OCI-M1 (cell line): ENCODE measurements around the gene SUSD5.
"Not testable (repeated sequence)": the region's sequence is repeated elsewhere in the genome, so short reads cannot be mapped to it uniquely, and the experiment has no call there.

Source experiments
- DNase-seq: peaks from one replicate; lab custom pipeline; 2025; lab: John Stamatoyannopoulos, UW

Gene SUSD5

GRCh38 chr3:33194303-33194702, 24.3 kb downstream of the SUSD5 start:
- peak; percentile 21 for DNase-seq

DNA sequence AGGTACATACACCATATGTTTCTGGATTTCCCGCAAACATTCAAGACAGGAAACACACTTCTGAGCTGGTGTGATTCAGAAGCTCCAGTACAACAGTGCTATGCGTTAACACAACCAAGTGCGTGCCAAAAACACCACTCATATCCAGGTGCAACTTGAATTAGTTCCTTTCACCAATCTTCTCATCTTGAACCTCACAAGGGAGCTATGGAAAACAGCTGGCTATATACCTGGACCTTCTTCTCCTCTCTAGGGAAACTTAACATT, 31.3 kb downstream of the SUSD5 start:
- no peak for DNase-seq

- no peak for DNase-seq
Observed at GRCh38 chr3:33186524-33187367, 31.9 kb downstream of the SUSD5 start.

DNA sequence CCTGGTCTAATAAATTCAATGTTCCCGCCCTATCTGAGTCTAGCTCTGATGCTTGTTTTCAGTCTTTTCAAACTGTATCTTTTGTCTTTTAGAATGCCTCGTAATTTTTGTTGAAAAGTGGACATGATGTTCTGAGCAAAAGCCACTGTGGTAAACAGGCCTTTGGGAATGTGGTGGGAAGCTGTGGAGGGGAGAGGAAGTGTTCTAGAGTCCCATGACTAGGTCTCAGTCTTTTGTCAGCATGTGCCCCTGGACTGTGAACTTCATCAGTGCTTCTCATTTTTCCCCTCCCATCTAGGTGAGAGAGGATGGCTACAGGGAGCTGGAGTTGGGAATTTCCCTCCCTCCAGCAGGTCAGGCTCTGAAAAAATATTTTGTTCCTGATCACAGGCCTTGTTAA, 33.7 kb downstream of the SUSD5 start:
- no peak for DNase-seq

- not testable (repeated sequence) for DNase-seq
Observed at GRCh38 chr3:33181641-33182040, 37.0 kb downstream of the SUSD5 start.

DNA sequence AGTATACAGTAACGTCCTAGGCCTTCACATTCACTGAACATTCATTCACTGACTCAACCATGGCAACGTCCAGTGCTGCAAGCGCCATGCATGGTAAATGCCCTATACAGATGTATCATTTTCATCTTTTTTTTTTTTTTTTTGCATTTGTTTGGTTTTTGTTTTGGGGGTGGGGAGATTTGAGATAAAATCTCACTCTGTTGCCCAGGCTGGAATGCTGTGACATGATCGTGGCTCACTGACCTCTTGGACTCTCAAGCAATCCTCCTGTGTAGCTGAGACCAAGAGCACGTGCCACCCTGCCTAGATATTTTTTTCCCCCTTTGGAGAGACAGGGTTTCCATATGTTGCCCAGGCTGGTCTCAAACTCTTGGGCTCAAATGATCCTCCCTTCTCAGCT, 37.4 kb downstream of the SUSD5 start:
- no peak for DNase-seq

DNA sequence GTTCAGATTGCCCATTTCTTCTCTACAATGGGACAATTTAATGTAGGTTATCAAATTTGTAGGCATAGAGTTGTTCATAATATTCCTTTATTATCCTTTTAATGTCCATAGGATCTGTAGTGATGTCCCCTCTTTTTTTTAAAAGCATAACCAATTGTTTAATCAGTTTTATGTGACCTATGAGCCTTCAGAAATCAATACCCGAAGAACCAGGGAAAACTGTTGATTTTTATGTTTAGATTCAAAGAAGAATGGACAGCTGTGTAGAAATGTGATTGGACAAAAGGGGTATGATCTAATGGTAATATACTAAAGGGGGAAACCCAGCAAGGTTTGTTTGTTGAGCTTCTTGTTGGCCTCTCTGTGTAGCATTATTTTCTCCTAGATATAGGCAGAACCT, 39.5 kb downstream of the SUSD5 start:
- no peak for DNase-seq

- DNase-seq, result no peak
Observed at GRCh38 chr3:33174711-33175414, 43.7 kb downstream of the SUSD5 start.

GRCh38 chr3:33174095-33174494, 44.5 kb downstream of the SUSD5 start:
- DNase-seq, result no peak

GRCh38 chr3:33173672-33174071, 44.9 kb downstream of the SUSD5 start:
- no peak for DNase-seq

GRCh38 chr3:33173103-33173502, 45.5 kb downstream of the SUSD5 start:
- no peak for DNase-seq

DNA sequence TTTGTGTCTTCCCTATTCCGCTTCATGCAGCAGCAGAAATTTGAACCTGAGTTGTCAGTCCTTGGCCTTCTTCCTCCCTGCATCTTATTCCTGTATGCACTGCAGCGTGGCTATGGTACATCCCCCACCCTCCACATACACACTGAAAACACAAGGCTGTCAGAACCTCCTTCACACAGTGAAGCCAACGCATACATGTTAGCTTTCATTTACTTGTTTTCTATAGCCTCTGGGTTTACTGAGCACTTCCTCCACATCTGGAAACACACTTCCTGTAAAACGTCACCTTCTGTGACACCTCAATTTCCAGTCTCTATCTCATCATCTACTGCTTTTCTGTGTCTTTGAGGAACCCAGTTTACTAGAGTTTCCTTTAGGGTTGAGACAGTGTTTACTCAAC, 47.0 kb downstream of the SUSD5 start:
- no peak for DNase-seq

- no peak for DNase-seq
Observed at GRCh38 chr3:33170531-33170930, 48.1 kb downstream of the SUSD5 start.

DNA sequence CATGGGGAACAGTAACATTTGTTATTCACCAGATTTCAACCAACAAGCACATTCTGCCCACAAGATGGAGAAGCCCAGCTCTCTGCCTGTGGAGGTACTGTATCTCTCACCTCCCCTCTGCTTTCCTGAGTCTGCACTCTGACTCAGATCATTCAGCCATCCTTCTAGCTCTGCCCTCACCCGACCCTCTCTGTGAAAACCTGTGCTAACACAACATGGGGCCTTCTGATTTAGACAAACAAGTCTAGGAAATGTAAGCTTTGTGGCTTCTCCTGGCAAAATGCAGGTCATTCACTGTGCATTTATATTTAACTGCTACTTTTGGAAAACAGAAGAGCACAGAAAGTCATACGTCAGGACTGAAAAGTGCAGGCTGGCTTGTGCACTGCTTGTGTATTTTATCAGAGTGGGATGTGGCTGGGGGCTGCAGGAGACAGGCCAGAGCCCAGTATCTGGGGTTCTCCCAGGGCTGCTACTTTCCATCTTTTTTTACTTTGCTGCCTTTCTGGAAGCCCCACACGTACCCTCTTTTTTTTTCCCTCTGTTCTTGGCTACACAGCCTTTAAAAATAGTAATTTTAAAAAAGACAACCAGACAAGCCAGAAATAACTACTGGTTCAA, 50.8 kb downstream of the SUSD5 start:
- DNase-seq, result no peak

- no peak for DNase-seq
Observed at GRCh38 chr3:33167284-33167683, 51.3 kb downstream of the SUSD5 start.

DNA sequence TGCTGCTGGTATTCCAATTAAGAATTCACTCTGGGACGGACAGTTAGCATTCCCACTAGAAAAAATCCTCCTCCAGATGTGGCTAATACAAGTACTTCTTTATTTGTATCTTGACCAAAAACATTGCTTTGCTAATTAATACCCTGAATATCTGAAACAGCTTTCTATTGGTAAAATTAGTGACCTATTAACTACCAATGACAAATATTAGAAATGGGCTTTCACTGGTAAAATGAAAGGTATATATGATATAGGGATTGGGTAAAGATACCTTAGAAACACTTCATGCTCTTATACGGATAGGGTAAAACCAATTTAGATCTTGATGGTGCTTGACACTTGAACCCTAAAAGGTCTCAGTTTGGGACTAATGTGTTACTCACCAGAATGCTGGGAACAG, 52.5 kb downstream of the SUSD5 start:
- DNase-seq, result no peak

DNA sequence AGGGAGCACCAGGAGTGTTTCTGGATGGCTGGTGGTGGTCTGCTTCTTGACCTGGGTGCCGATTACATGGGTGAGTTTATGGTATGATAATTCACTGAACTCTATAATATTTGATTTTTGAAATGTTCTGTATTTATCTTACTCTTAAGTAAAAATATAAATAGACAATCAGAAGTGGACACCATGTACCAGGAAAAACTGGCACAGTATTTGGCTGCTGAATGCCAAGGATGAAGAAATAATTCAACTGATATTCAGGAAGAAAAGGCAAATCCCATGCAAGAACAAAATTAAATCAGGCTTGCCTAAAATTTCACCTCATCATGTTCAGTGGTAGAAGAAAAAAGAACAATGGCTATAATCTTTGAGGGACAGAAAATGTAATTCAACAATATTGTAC, 53.2 kb downstream of the SUSD5 start:
- DNase-seq, result no peak

GRCh38 chr3:33162621-33163020, 56.0 kb downstream of the SUSD5 start:
- DNase-seq, result not testable (repeated sequence)

DNA sequence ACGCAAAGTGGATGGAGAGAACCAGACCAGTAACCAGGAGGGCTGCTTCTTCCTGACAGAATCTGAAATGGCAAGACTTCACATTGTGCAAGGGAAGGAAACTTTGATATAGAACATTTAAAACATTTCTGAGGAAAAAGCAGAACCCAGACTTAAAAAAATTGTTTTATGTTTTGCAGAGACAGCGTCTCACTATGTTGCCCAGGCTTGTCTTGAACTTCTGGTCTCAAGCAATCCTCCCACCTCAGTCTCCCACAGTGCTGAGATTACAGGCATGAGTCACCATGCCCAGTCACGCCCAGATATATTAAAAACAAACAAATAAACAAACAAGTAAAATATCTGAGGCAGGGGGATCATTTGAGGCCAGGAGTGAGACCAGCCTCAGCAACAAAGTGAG, 58.6 kb downstream of the SUSD5 start:
- DNase-seq, result no peak

- no peak for DNase-seq
Observed at GRCh38 chr3:33159234-33159633, 59.4 kb downstream of the SUSD5 start.

GRCh38 chr3:33155301-33155700, 63.3 kb downstream of the SUSD5 start:
- DNase-seq, result no peak

DNA sequence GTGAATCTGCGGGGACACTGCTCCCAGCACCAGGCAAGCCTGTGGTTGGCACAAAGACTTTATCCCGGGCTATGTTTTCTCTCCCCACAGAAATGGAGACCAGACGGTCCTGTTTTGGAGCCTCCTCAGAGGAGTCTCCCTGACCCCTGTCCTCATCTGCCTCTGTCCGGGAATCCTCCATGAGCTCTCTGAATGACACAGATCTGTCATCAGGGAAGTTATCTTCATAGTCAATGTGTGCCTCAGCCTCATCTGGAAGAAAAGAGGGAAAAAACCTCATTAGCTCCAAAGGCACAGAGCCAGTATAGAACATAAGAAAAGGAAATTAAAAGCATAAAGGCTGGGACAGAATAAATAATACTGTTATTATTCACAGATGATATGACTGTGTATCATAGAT, 64.8 kb downstream of the SUSD5 start:
- DNase-seq, result no peak
